MM.1S (cell line): ENCODE data around the gene LYRM4.

Experiments
- DNase-seq: peaks from one replicate; pipeline ENCODE4 v3.0.0-alpha.2; 2015
- H2AFZ ChIP-seq: fragments of 300-600 bp; sonication (generic); 2 replicates; pipeline ENCODE4 v1.6.0; 2016; ENCODE audit warnings: antibody characterized with exemption, low read length
- H3F3A ChIP-seq: fragments of 300-600 bp; sonication (generic); 2 replicates; pipeline ENCODE4 v1.6.1; 2016; ENCODE audit warnings: mild to moderate bottlenecking, antibody characterized with exemption, low read length, moderate library complexity, mixed read lengths; ENCODE audit not compliant: insufficient read depth
- H3K27ac ChIP-seq: fragments of 300-600 bp; sonication (generic); 2 replicates; pipeline ENCODE4 v1.5.1; 2016; ENCODE audit warnings: mild to moderate bottlenecking, low read length
- H3K27me3 ChIP-seq: fragments of 300-600 bp; sonication (generic); replicated peaks from 2 replicates; pipeline ENCODE4 v1.6.0; 2016; ENCODE audit warnings: low read length; ENCODE audit not compliant: insufficient read depth
- H3K36me3 ChIP-seq: fragments of 300-600 bp; sonication (generic); replicated peaks from 2 replicates; pipeline ENCODE4 v1.6.1; 2016; ENCODE audit warnings: mild to moderate bottlenecking, low read length, mixed read lengths; ENCODE audit not compliant: insufficient read depth
- H3K4me1 ChIP-seq: fragments of 300-600 bp; sonication (generic); 2 replicates; pipeline ENCODE4 v1.6.1; 2016; ENCODE audit warnings: low read length, mixed read lengths
- H3K4me2 ChIP-seq: fragments of 300-600 bp; sonication (generic); 2 replicates; pipeline ENCODE4 v1.6.0; 2016; ENCODE audit warnings: low read depth, low read length
- H3K4me3 ChIP-seq: fragments of 300-600 bp; sonication (generic); 2 replicates; pipeline ENCODE4 v1.5.1; 2016; ENCODE audit warnings: low read length, mixed read lengths
- H3K79me2 ChIP-seq: fragments of 300-600 bp; sonication (generic); 2 replicates; pipeline ENCODE4 v1.6.1; 2016; ENCODE audit warnings: mixed run types, low read length, mixed read lengths
- H3K9ac ChIP-seq: fragments of 300-600 bp; sonication (generic); 2 replicates; pipeline ENCODE4 v1.6.1; 2016; ENCODE audit warnings: low read length, mixed read lengths
- H3K9me2 ChIP-seq: fragments of 300-600 bp; sonication (generic); replicated peaks from 2 replicates; pipeline ENCODE4 v1.6.1; 2016; ENCODE audit warnings: mild to moderate bottlenecking, low read length, mixed read lengths; ENCODE audit not compliant: insufficient read depth
- H3K9me3 ChIP-seq: fragments of 300-600 bp; sonication (generic); replicated peaks from 2 replicates; pipeline ENCODE4 v1.6.1; 2016; ENCODE audit warnings: mild to moderate bottlenecking, low read length, mixed read lengths; ENCODE audit not compliant: insufficient read depth
- H4K20me1 ChIP-seq: fragments of 300-600 bp; sonication (generic); 2 replicates; pipeline ENCODE4 v1.6.1; 2016; ENCODE audit warnings: mild to moderate bottlenecking, low read length, moderate library complexity, mixed read lengths; ENCODE audit not compliant: insufficient read depth
- EZH2 ChIP-seq: fragments of 300-600 bp; sonication (generic); optimal IDR thresholded peaks from 2 replicates; pipeline ENCODE3; 2017; ENCODE audit warnings: low read depth, mild to moderate bottlenecking, antibody characterized with exemption, low read length, mixed read lengths
- EZH2phosphoT487 ChIP-seq: fragments of 300-600 bp; sonication (generic); IDR thresholded peaks from 2 replicates; pipeline ENCODE4 v1.6.1; 2018; ENCODE audit warnings: antibody characterized with exemption, low read length
- TF ChIP-seq, protein P1 (sequence below): fragments of 300-600 bp; sonication (generic); IDR thresholded peaks from 2 replicates; pipeline ENCODE4 v1.5.1; 2016; ENCODE audit warnings: antibody characterized with exemption, low read length, mixed read lengths

The LYRM4 gene

DNA sequence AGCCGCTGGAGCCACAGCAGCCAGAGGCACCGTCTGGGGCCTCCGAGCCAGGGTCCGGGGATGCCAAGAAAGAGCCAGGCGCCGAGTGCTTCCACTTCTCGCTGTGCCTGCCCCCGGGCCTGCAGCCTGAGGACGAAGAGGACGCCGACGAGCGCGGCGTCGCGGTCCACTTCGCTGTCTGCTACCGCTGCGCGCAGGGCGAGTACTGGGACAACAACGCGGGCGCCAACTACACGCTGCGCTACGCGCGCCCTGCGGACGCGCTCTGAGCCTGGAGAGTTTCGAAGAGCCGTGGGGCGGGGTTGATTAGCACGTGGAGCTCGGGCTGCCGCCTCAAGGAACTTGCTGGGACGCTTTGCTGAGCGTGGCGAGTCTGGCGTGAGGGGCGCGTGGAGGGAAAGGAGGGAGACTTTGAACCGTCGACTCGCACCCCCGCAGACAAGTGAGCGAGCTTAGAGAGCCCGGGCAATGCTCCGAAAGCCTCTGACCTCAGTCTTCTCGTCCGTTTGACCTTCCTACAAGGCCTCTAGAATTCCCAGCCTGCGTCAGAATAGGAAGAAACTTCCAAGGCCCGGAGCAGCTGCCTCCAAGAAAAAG, 174.4 kb downstream of the LYRM4 start:
- H3K9ac ChIP-seq = no peak overlapping the region
- TF ChIP-seq EZH2phosphoT487 (no peak), EZH2 (no peak)
- TF ChIP-seq, protein P1, sequence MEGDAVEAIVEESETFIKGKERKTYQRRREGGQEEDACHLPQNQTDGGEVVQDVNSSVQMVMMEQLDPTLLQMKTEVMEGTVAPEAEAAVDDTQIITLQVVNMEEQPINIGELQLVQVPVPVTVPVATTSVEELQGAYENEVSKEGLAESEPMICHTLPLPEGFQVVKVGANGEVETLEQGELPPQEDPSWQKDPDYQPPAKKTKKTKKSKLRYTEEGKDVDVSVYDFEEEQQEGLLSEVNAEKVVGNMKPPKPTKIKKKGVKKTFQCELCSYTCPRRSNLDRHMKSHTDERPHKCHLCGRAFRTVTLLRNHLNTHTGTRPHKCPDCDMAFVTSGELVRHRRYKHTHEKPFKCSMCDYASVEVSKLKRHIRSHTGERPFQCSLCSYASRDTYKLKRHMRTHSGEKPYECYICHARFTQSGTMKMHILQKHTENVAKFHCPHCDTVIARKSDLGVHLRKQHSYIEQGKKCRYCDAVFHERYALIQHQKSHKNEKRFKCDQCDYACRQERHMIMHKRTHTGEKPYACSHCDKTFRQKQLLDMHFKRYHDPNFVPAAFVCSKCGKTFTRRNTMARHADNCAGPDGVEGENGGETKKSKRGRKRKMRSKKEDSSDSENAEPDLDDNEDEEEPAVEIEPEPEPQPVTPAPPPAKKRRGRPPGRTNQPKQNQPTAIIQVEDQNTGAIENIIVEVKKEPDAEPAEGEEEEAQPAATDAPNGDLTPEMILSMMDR = no peak
- H3K9me3 ChIP-seq = no peaks in the 10 kb centered on the region
- H3K27me3 ChIP-seq = no peaks in the 10 kb centered on the region
- H3K27ac ChIP-seq = no peak overlapping the region
- no peaks in the 10 kb centered on the region for H3K79me2 ChIP-seq
- no peak for DNase-seq
- H3K4me3 ChIP-seq = peak overlapping the region; percentile 79; the same call in 1 of the 2 replicates
- no peaks in the 10 kb centered on the region for H3K36me3 ChIP-seq
- peak overlapping the region; percentile 82; the same call in 1 of the 2 replicates for H2AFZ ChIP-seq
- H3F3A ChIP-seq = no peaks in the 10 kb centered on the region
- peak overlapping the region; percentile 94 for H3K4me2 ChIP-seq
- peaks cover 5% of the 10 kb centered on the region; the same call in 1 of the 2 replicates for H3K4me1 ChIP-seq
- no peaks in the 10 kb centered on the region for H3K9me2 ChIP-seq
- H4K20me1 ChIP-seq = no peaks in the 10 kb centered on the region

DNA sequence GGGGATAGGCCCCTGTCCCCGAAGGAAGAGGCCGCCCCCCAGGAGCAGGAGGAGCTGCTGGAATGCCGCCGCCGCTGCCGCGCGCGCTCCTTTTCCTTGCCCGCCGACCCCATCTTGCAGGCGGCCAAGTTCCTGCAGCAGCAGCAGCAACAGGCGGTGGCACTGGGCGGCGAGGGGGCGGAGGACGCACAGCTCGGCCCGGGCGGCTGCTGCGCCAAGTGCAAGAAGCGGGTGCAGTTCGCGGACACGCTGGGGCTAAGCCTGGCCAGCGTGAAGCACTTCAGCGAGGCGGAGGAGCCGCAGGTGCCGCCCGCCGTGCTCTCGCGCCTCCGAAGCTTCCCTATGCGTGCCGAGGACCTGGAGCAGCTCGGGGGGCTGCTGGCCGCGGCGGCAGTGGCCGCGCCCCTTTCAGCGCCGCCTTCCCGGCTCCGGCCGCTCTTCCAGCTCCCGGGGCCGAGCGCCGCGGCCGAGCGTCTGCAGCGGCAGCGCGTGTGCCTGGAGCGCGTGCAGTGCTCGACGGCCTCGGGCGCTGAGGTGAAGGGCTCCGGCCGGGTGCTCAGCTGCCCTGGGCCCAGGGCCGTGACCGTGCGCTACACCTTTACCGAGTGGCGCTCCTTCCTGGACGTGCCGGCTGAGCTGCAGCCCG, 175.0 kb downstream of the LYRM4 start:
- DNase-seq = peak; percentile 60
- H3K9me3 ChIP-seq = no peaks in the 10 kb centered on the region
- H3K27me3 ChIP-seq = no peaks in the 10 kb centered on the region
- peak overlapping the region; percentile 82 for H2AFZ ChIP-seq
- H4K20me1 ChIP-seq = no peaks in the 10 kb centered on the region
- H3K79me2 ChIP-seq = no peaks in the 10 kb centered on the region
- H3K9ac ChIP-seq = peak overlapping the region; percentile 51; the same call in 1 of the 2 replicates
- no peaks in the 10 kb centered on the region for H3K9me2 ChIP-seq
- no peaks in the 10 kb centered on the region for H3K36me3 ChIP-seq
- H3K4me2 ChIP-seq = peak overlapping the region; percentile 94
- peaks cover 5% of the 10 kb centered on the region; the same call in 1 of the 2 replicates for H3K4me1 ChIP-seq
- peak overlapping the region; percentile 79 for H3K4me3 ChIP-seq
- H3K27ac ChIP-seq = no peak overlapping the region
- TF ChIP-seq, protein P1 = no peak
- TF ChIP-seq EZH2phosphoT487 (no peak), EZH2 (no peak)
- H3F3A ChIP-seq = no peaks in the 10 kb centered on the region

DNA sequence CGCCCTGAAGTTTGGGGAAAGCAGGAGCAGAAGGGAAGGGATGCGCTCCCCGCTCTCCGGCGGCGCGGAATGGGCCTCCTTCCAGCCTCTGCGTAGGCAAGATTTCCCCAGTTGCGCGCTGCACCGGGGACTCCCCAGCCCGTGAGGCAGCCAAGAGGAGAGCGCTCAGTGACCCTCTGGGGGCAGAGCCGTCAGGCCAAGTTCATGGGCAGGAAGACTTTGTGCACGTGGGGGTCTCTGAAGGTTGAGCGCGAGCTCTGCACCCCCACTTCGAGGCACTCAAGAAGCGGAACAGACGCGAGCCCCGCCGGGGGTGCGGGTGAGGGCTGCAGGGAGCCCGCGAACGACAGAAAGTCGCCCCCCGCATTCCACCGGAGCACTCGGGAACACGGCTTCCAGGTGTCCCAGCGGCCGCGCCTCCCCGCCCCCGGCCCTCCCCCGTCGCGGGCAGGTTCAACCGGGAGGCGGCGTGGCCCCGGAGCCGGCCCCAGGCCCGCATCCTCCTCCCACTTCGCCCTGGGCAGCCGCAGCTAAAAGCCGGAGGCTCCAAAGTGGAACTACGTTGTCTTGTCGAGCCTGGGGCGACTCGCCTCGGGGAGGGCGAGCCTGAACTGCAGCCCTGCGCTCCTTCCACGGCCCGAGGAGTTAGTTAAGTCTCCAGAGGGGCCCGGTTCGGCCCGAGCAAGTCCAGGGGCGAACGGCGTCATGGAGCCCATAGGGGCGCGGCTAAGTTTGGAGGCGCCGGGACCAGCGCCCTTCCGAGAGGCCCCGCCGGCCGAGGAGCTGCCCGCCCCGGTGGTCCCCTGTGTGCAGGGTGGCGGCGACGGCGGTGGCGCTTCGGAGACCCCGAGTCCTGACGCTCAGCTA, 175.7 kb downstream of the LYRM4 start, which contains the start of gene PPP1R3G:
Gene PPP1R3G (plus strand): TSS at position 561 of the 867 bp plus-strand sequence. CDS start 145 bp downstream, at position 706.
- peaks cover 5% of the 10 kb centered on the region; the same call in 1 of the 2 replicates for H3K4me1 ChIP-seq
- H3K27me3 ChIP-seq = no peaks in the 10 kb centered on the region
- no peaks in the 10 kb centered on the region for H3K79me2 ChIP-seq
- H3F3A ChIP-seq = no peaks in the 10 kb centered on the region
- no peak for TF ChIP-seq EZH2phosphoT487
- TF ChIP-seq, protein P1 = no peak
- no peak for TF ChIP-seq EZH2
- no peaks in the 10 kb centered on the region for H3K9me3 ChIP-seq
- peak; percentile 57 for DNase-seq
- H4K20me1 ChIP-seq = no peaks in the 10 kb centered on the region
- H3K9ac ChIP-seq = peak within 1 kb of the TSS; percentile 51; the same call in 1 of the 2 replicates
- peak within 1 kb of the TSS; percentile 82 for H2AFZ ChIP-seq
- H3K4me2 ChIP-seq = peak within 1 kb of the TSS; percentile 94
- peak within 1 kb of the TSS; percentile 79 for H3K4me3 ChIP-seq
- H3K9me2 ChIP-seq = no peaks in the 10 kb centered on the region
- no peak within 1 kb of the TSS for H3K27ac ChIP-seq
- H3K36me3 ChIP-seq = no peaks in the 10 kb centered on the region
